Activated CD4-positive, alpha-beta memory T cell treated with anti-CD3 and anti-CD28 coated beads, Interleukin-2, amount 10 ng/mL, durations not matched to agents 7 days and 5 days (primary cell): ENCODE results near the gene HLCS. TPM values are rescaled to one million over a fixed set of nuclear protein-coding genes. Genes with fewer than 3 reads are reported as not detected.

Source experiments
- CTCF ChIA-PET: fragments of 350-600 bp; sonication (Branson Sonifier 250); formaldehyde crosslinking; loops from one replicate; lab custom pipeline; 2021; ENCODE audit warnings: antibody characterized with exemption, inconsistent platforms; lab: Charles Lee
- POLR2A ChIA-PET: fragments of 350-600 bp; sonication (Branson Sonifier 250); formaldehyde crosslinking; loops from one replicate; lab custom pipeline; 2021; ENCODE audit warnings: antibody characterized with exemption; lab: Charles Lee
- DNase-seq: peaks from one replicate; pipeline ENCODE4 v3.0.0-alpha.2; 2020
- H3K27ac Mint-ChIP-seq: one replicate; pipeline ENCODE4 v1.8.0; 2021; ENCODE audit warnings: mild to moderate bottlenecking, mixed read lengths
- H3K27me3 Mint-ChIP-seq: one replicate; pipeline ENCODE4 v1.8.0; 2021; ENCODE audit warnings: mixed read lengths
- H3K36me3 Mint-ChIP-seq: one replicate; pipeline ENCODE4 v1.8.0; 2021; ENCODE audit warnings: low read depth, mixed read lengths
- H3K4me1 Mint-ChIP-seq: one replicate; pipeline ENCODE4 v1.8.0; 2021; ENCODE audit warnings: mixed read lengths
- H3K4me3 Mint-ChIP-seq: one replicate; pipeline ENCODE4 v1.8.0; 2021; ENCODE audit warnings: mild to moderate bottlenecking, mixed read lengths
- H3K9me3 Mint-ChIP-seq: one replicate; pipeline ENCODE4 v1.8.0; 2021; ENCODE audit warnings: mixed read lengths
- total RNA-seq, 2 experiments: library from RNA; stranded (reverse); gene quantifications; one replicate each; pipeline ENCODE4 v1.2.3, GENCODE V29; 2021

The HLCS gene
- total RNA-seq, 2 experiments from 2014 or later = 13.3 to 13.9 TPM

DNA sequence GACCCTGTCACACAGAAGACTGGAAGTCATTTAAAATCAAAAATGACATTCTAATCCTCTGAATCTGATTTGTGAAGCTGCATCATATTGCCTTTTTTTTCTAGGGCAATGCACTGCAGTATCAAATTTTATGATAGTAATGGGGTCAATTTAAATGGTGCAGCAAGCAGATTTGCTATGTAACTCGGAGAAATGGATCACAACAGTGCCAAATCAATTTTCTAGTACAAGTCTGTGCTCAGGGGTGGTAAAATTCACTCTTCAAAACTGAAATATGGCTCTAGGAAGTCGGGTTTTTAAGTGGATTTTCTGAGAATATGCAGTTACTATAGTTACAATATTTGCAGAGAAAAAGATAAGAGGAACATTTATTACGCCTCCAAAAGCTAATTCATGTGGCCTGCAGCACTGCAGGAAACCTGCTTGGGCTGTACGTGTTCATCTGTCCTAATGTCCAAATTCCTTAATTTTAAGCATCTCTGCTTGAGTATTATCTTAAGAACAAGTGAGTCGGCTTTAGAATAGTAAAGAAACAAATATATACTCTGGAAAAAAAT, 31.5 kb downstream of the HLCS start:
- peaks cover 2% of the 10 kb centered on the region for H3K4me1 Mint-ChIP-seq
- no peak for DNase-seq
- no peak overlapping the region for H3K4me3 Mint-ChIP-seq
- no peak overlapping the region for H3K27ac Mint-ChIP-seq
- CTCF ChIA-PET = interaction anchor here (1.2 to 2.1 kb wide), 2 partner anchors 9 to 55 kb away, joined by 3 to 7 read pairs; no protein-coding TSS in a partner anchor
- H3K36me3 Mint-ChIP-seq = peaks cover 8% of the 10 kb centered on the region
- no peaks in the 10 kb centered on the region for H3K27me3 Mint-ChIP-seq
- POLR2A ChIA-PET = no interaction called here
- H3K9me3 Mint-ChIP-seq = no peaks in the 10 kb centered on the region

DNA sequence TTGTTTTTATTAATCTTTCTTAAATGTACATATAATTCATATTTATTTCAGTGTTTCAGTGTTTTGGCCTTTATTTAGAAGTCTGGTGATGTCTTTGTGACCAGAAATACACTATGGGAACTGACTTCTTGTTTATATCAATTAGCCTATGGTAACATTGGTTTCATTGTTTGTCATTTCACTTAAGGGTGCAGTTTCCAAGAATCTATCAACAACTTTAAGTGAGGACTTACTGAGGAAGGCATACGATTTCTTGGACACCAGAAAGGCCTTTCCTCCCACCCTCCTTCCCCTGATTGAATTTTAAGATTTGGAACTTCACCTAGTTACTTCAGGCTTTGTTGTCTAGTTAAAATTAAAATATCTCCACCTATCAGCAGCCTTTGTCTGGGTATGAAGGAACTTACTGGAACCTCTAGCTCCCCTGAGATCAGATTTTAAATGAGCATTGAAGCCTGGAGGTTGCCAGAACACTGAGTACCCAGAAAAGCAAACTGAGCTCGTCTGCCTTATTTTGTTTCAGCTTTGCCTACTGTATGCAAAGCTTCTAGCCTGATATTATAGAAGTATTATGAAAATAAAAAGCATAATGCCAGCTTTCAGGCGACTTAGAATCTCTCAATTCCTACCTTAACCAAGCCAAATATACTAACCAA, 34.2 kb downstream of the HLCS start:
- CTCF ChIA-PET = interaction anchor here (0.9 to 1.3 kb wide), 3 partner anchors 10 to 302 kb away, joined by 3 to 7 read pairs (median 4); no protein-coding TSS in a partner anchor
- POLR2A ChIA-PET = interaction anchor here (0.6 kb wide), 1 partner anchor 28 kb away, joined by 3 read pairs; no protein-coding TSS in a partner anchor
- DNase-seq = no peak
- peaks cover 2% of the 10 kb centered on the region for H3K4me1 Mint-ChIP-seq
- no peak overlapping the region for H3K4me3 Mint-ChIP-seq
- no peak overlapping the region for H3K27ac Mint-ChIP-seq
- peaks cover 6% of the 10 kb centered on the region for H3K36me3 Mint-ChIP-seq
- no peaks in the 10 kb centered on the region for H3K9me3 Mint-ChIP-seq
- no peaks in the 10 kb centered on the region for H3K27me3 Mint-ChIP-seq

GRCh38 chr21:36929622-36930021, 36.8 kb downstream of the HLCS start:
- Mint-ChIP-seq H3K4me3 (no peak overlapping the region), H3K36me3 (peaks cover 4% of the 10 kb centered on the region), H3K9me3 (no peaks in the 10 kb centered on the region), H3K27ac (no peak overlapping the region), H3K4me1 (peaks cover 2% of the 10 kb centered on the region), H3K27me3 (no peaks in the 10 kb centered on the region)
- POLR2A ChIA-PET = no interaction called here
- no peak for DNase-seq
- CTCF ChIA-PET = interaction anchor here (1.3 to 2.3 kb wide), 3 partner anchors 36 to 427 kb away, joined by 3 to 8 read pairs (median 5); no protein-coding TSS in a partner anchor

DNA sequence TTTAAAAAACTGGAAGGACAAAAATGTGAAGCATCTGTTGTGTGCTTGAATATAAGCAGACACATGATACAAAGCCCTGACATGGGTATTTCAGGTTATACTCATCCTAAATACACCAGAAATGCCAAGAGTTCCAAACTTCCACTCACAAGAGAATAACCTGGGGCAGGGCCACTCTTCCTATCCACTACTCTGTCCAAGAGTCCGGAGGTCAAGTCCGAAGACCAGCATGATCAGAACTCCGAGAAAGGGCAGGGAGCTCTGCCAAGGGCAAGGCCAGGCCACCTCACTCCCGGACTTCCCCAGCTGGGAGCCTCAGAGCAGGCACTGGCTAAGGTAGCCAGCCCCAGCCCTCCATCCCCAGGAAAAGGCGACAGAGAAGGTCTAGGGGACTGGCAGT, 37.5 kb downstream of the HLCS start:
- H3K36me3 Mint-ChIP-seq = peaks cover 4% of the 10 kb centered on the region
- no peak for DNase-seq
- POLR2A ChIA-PET = no interaction called here
- H3K4me3 Mint-ChIP-seq = no peak overlapping the region
- CTCF ChIA-PET = interaction anchor here (1.3 to 2.3 kb wide), 3 partner anchors 37 to 426 kb away, joined by 3 to 8 read pairs (median 5); no protein-coding TSS in a partner anchor
- no peaks in the 10 kb centered on the region for H3K9me3 Mint-ChIP-seq
- no peak overlapping the region for H3K27ac Mint-ChIP-seq
- no peaks in the 10 kb centered on the region for H3K27me3 Mint-ChIP-seq
- peaks cover 2% of the 10 kb centered on the region for H3K4me1 Mint-ChIP-seq

GRCh38 chr21:36927719-36928117, 38.8 kb downstream of the HLCS start:
- POLR2A ChIA-PET = no interaction called here
- no peak overlapping the region for H3K27ac Mint-ChIP-seq

DNA sequence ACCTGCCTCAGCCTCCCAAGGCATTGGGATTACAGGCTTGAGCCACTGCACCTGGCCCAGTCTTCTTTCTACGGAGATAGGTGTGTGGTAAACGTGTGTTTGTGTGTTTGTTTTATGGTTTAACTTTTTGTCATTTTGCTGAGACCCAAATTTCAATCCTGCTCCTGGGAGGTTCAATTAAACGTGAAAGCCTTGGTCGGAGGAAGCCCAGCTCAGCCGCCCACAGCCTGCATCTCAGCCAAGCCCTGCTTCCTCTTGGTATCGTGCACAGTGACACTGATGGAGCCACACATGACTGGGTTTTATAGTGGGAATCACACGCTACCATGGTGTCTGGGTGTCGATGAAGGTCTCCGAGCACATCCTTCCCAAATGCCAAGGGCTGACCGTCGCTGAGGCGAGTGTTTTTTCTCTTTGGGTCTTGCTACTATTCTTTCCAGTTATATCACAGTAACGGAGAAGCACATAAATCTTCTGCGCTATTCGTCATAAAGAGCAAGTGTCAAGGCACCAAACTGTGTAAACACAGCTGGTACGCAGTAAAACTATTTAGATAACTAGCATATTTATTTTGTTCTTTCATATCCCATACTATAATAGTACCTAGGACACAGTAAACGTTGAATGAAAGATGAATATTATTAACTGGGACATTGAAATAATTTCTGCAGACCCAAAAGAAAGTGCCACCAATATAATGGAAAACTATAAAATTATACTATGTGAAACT, 39.3 kb downstream of the HLCS start:
- Mint-ChIP-seq H3K27me3 (no peaks in the 10 kb centered on the region), H3K36me3 (no peaks in the 10 kb centered on the region), H3K9me3 (no peaks in the 10 kb centered on the region), H3K4me1 (no peaks in the 10 kb centered on the region), H3K27ac (no peak overlapping the region), H3K4me3 (no peak overlapping the region)
- DNase-seq = no peak
- ChIA-PET CTCF (interaction anchor here (0.7 to 1.8 kb wide), 7 partner anchors 13 to 425 kb away, joined by 3 to 24 read pairs (median 3); no protein-coding TSS in a partner anchor), POLR2A (no interaction called here)

More at GRCh38 chr21:36927719-36928117, 38.8 kb downstream of the HLCS start:
- no peaks in the 10 kb centered on the region for H3K27me3 Mint-ChIP-seq
- H3K4me3 Mint-ChIP-seq = no peak overlapping the region
- no peaks in the 10 kb centered on the region for H3K36me3 Mint-ChIP-seq
- no peaks in the 10 kb centered on the region for H3K9me3 Mint-ChIP-seq
- CTCF ChIA-PET = interaction anchor here (0.6 to 1.8 kb wide), 8 partner anchors 12 to 426 kb away, joined by 3 to 24 read pairs (median 4); no protein-coding TSS in a partner anchor
- peaks cover 2% of the 10 kb centered on the region for H3K4me1 Mint-ChIP-seq
- peak; percentile 75 for DNase-seq

- H3K27me3 Mint-ChIP-seq = no peaks in the 10 kb centered on the region
- H3K36me3 Mint-ChIP-seq = no peaks in the 10 kb centered on the region
- H3K4me1 Mint-ChIP-seq = no peaks in the 10 kb centered on the region
- CTCF ChIA-PET = interaction anchor here (1.2 to 3.6 kb wide), 3 partner anchors 23 to 293 kb away, joined by 3 to 28 read pairs (median 3); no protein-coding TSS in a partner anchor
- no peak overlapping the region for H3K27ac Mint-ChIP-seq
- no peak overlapping the region for H3K4me3 Mint-ChIP-seq
- POLR2A ChIA-PET = interaction anchor here (0.6 kb wide), 1 partner anchor 42 kb away, joined by 3 read pairs; no protein-coding TSS in a partner anchor
- H3K9me3 Mint-ChIP-seq = no peaks in the 10 kb centered on the region
- no peak for DNase-seq
These were observed 43.2 kb downstream of the HLCS start for GRCh38 chr21:36923270-36923669.

GRCh38 chr21:36922861-36923260, 43.6 kb downstream of the HLCS start:
- Mint-ChIP-seq H3K27ac (no peak overlapping the region), H3K27me3 (no peaks in the 10 kb centered on the region), H3K9me3 (no peaks in the 10 kb centered on the region), H3K4me3 (no peak overlapping the region), H3K36me3 (no peaks in the 10 kb centered on the region), H3K4me1 (no peaks in the 10 kb centered on the region)
- DNase-seq = no peak
- ChIA-PET CTCF (interaction anchor here (1.0 to 3.6 kb wide), 3 partner anchors 9 to 292 kb away, joined by 3 to 28 read pairs (median 4); no protein-coding TSS in a partner anchor), POLR2A (interaction anchor here (0.6 kb wide), 1 partner anchor 43 kb away, joined by 3 read pairs; no protein-coding TSS in a partner anchor)

DNA sequence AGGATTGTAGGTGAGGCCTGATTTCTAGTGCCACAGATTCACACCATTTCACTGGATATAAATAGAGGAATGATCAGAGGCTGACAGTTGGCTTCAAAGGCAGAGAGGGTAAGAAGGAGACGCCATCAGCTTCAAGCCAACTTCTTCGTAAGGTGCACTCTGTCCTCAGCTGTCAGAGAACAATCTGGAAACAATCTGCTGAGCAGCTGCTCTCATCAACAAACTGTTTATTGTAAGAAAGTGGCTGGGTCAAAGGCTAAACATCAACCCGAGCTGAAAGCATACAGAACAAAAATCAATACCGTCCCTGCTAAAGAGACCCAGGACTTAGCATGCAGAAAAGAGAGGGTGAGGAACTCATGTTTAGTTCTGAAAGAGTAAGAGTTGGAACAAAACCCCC, 48.2 kb downstream of the HLCS start:
- Mint-ChIP-seq H3K36me3 (no peaks in the 10 kb centered on the region), H3K4me1 (peaks cover 15% of the 10 kb centered on the region), H3K27me3 (no peaks in the 10 kb centered on the region), H3K27ac (no peak overlapping the region), H3K9me3 (no peaks in the 10 kb centered on the region), H3K4me3 (no peak overlapping the region)
- ChIA-PET CTCF (interaction anchor here (1.9 kb wide), 1 partner anchor 288 kb away, joined by 14 read pairs; no protein-coding TSS in a partner anchor), POLR2A (no interaction called here)
- DNase-seq = no peak

DNA sequence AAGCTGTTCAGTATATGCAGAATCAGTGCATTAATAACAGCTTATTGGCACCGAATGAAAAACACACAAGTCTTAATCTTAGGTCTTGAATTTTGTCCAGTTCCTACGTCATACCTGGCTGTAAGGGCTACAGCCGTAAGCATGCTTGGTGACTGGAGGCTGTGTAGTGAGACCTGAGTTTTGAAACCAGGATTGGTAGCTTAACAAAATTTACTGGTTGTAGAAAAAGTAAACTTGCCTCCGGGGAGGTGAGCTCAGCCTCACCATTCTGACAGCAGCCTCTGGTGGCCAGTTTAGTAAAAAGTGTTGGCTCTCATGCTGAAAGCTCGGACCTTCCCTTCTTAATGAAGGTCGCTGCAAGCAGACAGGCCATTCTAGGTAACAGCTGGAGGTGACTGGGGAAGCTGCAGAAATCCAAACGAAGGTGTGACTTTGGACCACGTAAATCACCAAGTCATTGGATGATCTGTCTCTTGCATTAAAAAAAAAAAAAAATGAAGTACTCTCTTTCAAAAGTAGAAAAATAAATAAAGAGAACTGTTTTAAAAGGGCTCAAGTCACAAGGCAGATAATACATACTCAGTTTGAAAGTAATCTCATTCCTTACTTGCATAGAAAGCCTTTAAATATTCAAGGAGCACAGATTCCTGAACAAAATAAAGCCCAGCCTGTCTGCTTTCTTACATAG, 48.9 kb downstream of the HLCS start:
- H3K4me3 Mint-ChIP-seq = no peak overlapping the region
- H3K4me1 Mint-ChIP-seq = peaks cover 15% of the 10 kb centered on the region
- H3K9me3 Mint-ChIP-seq = no peaks in the 10 kb centered on the region
- no peaks in the 10 kb centered on the region for H3K36me3 Mint-ChIP-seq
- POLR2A ChIA-PET = no interaction called here
- DNase-seq = no peak
- CTCF ChIA-PET = interaction anchor here (0.8 to 1.9 kb wide), 2 partner anchors 171 to 287 kb away, joined by 3 to 14 read pairs; no protein-coding TSS in a partner anchor
- no peak overlapping the region for H3K27ac Mint-ChIP-seq
- no peaks in the 10 kb centered on the region for H3K27me3 Mint-ChIP-seq

DNA sequence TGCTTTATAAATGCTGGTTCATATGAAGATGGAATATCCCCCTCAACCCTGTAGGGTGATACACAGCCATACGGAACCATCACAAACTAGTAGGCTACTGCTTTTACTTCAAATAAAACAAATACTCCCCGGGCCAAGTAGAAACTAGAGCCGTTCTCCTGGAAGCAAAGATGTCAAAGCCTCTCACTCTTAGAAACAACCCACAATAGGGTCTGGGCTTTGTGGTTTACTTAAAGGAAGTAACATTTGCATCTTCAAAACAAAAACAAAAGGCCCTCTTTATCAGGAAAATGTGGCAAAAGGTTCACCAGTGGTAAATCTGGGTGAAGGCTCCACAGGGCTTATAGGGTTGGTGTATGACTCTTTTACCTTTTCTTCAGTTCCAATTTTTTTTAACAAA, 49.8 kb downstream of the HLCS start:
- DNase-seq = no peak
- ChIA-PET CTCF (interaction anchor here (1.9 kb wide), 1 partner anchor 286 kb away, joined by 14 read pairs; no protein-coding TSS in a partner anchor), POLR2A (no interaction called here)
- Mint-ChIP-seq H3K27ac (no peak overlapping the region), H3K36me3 (no peaks in the 10 kb centered on the region), H3K4me1 (peaks cover 15% of the 10 kb centered on the region), H3K27me3 (no peaks in the 10 kb centered on the region), H3K9me3 (no peaks in the 10 kb centered on the region), H3K4me3 (no peak overlapping the region)

GRCh38 chr21:36915696-36916245, 50.7 kb downstream of the HLCS start:
- peaks cover 15% of the 10 kb centered on the region for H3K4me1 Mint-ChIP-seq
- ChIA-PET CTCF (no interaction called here), POLR2A (no interaction called here)
- peaks cover under 1% of the 10 kb centered on the region for H3K36me3 Mint-ChIP-seq
- H3K4me3 Mint-ChIP-seq = no peak overlapping the region
- no peaks in the 10 kb centered on the region for H3K9me3 Mint-ChIP-seq
- H3K27ac Mint-ChIP-seq = no peak overlapping the region
- DNase-seq = no peak
- H3K27me3 Mint-ChIP-seq = no peaks in the 10 kb centered on the region
